ENCODE measurements around the gene RRP12.
"Not testable (repeated sequence)": the region's sequence is repeated elsewhere in the genome, so short reads cannot be mapped to it uniquely, and the experiment has no call there.

Gene RRP12

DNA sequence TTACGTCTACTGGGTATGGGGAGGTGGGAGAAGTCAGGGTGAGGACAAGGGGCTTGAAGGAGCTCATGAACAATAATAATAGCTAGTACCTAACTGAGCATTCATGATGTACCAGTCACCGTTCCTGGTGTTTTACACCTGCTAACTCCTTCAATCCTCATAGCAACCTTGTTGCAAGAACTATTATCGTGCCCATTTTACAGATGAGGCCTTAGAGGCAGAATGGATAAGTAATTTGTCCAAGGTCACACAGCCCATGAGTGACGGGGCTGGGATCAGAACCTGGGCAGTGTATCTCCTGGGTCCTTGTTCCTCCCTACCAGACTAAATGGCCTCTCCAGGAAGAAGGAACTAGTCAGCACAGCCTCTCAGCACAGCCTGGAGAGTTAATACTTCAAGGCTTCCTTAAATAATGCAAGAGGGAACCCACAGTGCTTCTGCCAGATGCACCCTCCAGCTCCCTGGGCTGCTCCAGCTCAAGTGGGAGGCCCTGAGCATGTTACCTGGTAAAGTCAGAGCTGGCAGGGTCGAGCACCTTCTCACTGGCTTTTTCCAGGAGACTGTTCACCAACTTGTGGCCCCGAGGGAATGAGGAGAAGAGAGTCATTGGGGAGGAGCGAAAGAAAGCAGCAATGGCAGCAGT lies 28.8 kb downstream of the RRP12 start:
- in situ Hi-C loops (cut with HindIII; ENCODE audit: low sequenced_read_pairs) = no loop called here

DNA sequence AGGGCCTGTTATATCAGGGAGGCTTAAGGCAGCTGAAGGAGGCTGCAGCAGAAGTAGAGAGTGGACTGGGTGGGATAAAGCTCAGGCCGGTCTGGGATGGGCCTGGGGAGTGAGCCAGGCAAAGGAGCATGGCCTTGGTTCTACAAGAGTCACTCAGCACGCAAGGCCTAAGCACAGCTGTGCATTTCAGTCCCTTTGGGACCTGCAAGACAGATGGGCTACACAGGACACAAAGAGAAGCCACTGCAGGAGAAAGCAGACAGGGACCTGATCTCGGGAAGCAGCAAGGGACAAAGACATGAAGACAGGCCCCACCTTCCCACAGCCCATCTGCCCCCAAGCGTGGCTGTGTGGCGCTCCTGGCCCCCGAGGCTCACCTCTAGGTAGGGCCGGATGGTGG lies 29.4 kb downstream of the RRP12 start:
- in situ Hi-C loops (cut with HindIII; ENCODE audit: low sequenced_read_pairs) = no loop called here

DNA sequence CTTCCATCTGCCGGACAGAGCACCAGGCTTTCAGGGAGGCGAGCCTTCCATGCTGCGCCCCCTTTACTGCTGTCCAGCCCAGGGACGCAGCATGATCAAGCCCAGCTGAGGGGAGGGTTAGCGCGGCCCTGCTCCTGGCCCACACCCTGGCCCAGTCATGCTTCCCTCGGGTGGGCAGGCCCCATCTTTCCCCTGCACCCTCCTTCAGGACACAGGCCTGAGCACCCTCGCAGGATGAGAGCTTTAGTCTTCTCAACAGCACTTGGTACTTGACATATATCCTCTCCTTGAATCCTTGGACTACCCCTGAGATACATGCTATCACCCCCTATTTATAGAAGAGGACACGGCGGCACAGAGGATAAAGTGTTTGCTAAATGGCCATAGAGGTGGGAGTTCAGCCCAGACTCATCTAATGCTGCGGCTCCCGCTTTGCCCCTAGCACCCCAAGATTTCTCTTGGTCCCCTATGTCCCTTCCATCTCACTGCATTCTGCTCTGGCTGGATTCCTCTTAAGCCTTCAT lies 34.0 kb downstream of the RRP12 start:
- in situ Hi-C loops (cut with HindIII; ENCODE audit: low sequenced_read_pairs) = no loop called here

DNA sequence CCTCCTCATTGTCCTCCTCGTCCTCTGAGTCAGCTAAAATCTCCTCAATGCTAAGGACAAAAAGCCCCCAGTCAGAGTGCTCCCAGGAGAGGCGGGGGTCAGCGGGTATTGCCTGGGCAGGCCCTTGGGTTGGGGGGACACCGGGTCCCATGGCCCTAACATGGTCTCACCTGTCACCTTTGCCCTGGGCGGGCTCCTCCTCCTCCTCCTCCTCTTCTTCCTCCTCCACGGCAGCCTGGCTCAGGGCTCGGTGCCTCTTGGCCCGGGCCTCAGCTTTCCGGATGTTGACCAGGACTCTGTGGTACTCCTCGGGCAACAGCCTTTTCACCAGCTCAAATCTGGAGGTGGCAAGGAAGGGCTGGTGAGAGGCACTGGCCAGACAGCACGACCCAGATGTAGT lies 34.6 kb downstream of the RRP12 start:
- in situ Hi-C loops (cut with HindIII; ENCODE audit: low sequenced_read_pairs) = no loop called here

DNA sequence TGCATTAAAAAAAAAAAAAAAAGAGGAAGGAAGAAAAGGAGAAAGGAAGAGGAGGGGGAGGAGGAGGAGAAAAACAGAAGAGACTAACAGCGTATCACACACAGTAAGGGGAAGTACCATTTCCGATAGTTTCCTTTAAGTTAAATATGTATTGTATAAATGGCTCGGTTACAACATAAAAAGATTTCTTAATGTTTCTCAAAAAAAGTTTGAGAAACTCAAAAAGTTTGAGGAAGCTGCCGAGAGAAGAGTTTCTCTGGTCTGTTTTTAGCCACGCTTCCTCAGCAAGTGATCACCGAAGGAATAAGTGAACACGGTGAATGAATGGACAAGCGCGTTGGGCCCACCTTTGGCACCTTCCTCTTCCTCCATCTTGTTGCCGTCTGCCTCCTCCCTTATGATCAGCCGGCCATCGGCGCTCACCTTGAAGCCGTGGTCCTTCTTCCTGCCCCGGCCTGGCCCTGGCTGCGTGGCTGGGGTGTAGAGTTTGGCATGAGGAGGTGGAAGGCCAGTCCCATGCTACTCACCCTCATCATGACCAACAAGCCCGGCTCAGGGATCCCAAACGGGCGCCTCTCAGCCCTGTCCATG lies 35.3 kb downstream of the RRP12 start:
- in situ Hi-C loops (cut with HindIII; ENCODE audit: low sequenced_read_pairs) = no loop called here

DNA sequence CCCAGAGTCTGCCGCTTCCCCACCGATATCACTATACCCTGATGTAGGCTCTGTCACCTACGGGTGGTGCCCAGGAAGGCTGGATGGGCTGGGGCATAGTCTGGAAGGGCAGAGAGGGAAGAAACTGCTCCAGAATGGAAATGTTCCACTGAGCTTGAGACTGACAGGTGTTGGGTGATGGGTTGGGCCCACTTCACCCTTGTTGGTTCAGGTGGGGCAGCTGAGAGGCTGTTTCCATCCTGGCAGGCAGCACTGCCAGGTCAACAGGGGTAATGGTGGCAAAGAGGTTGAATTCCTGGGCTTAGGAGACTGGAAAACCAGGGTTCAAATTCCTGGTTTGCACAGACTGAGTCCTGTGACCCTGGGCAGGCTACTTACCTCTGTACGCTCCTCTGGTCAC lies 38.1 kb downstream of the RRP12 start:
- in situ Hi-C loops (cut with HindIII; ENCODE audit: low sequenced_read_pairs) = no loop called here

DNA sequence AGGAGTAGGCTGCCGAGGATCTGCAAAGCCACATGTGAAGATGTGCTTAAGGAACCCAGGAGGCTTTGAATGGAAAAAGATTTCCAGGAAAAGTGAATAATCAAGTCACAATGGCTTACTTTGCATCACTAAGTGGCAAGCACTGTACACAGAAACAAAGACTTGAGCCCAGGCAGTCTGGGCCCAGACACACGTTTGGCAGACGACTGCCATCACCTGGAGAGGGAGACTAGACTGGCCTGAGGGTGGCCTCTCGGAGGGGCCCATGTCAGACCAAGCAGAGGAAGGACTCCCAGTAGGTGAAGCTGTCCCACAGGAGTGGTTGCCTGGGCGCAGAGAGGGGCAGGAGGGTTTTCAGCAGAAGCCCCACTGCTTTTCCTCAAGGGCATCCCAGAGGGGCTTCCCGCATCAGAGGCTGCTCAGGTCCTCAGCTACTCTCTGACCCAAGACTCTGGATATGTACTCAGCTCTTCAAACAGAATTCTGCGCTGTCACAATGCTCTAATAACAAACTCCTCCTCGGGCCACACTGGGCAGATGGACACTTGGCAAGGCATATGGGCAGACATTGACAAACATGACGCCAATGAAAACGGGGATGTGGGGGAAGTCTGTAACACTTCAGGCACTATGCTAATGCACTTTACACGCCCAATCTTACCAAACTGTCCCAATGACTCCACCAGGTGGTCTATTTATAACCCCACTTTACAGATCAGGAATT lies 38.7 kb downstream of the RRP12 start:
- in situ Hi-C loops (cut with HindIII; ENCODE audit: low sequenced_read_pairs) = no loop called here

DNA sequence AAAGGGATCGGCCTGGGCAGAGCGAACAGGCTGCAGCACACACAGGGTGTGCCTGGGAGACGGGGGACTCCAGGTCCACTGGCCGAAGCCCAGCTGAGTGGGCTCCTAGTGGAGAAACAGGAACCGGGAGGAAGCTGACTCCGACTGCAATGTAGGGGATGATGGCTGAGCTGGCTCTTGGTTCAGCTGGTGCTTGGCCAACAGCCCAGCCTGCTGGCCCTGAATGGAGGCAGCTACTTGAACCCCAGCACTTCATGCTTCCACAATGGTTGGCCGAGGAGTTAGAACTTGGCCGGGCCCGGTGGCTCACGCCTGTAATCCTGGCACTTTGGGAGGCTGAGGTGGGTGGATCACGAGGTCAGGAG lies 39.6 kb downstream of the RRP12 start:
- in situ Hi-C loops (cut with HindIII; ENCODE audit: low sequenced_read_pairs) = no loop called here

DNA sequence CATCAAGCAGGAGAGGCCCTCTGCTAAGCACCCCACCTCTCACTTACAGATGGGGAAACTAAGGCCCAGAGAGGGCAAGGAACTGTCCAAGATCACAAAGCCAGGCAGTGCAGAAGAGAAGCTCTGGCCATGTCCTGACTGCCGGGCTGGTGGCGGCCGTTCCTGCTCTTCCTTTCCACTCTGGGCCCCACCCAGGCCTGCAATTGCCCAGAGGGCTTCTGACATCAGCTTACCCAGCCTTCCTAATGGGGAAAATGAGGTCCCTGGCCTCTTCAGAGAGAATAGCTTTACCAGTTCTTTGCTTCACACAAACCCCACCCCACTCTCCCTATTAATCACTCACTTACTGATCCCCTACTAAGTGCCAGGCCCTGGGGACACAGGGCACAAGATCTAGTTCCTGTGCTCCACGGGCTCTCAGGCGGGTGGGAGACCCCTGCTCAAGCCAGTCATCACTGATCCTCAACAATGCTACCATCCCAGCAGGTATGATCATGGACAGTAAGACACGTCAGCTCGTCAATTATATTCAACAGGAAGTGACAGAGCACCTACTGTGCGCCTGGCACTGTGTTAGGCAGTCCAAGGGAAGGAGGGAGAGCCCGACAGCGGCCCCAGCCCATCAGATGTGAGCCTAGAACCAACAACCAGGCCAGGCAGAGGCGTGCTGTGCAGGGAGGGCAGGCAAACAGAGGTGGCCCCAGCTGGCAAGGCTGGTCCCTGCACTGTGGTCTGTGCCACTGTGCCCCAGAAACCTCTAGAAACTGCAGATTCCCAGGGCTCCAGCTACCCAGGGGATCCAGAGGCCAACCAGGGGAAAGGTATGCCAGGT lies 40.2 kb downstream of the RRP12 start:
- in situ Hi-C loops (cut with HindIII; ENCODE audit: low sequenced_read_pairs) = no loop called here

DNA sequence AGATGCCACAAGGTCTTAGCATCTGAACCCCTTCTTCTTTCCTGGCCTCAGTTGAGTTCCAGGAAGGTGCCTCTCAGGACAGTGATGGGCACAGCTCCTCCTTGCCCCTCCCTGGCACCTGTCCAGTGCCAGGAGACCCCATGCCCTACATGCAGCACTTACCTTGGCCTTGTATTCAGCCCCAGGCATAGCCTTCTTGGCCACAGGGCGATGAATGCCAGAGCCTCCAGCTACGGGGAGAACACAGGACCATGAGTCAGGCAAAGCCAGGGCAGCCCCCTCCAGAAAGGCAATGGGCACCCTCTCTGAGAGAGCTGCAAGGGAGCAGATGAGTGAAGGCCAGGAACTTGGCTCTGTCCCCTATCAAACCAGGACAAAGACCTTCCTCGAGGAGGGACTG lies 42.4 kb downstream of the RRP12 start:
- in situ Hi-C loops (cut with HindIII; ENCODE audit: low sequenced_read_pairs) = no loop called here

DNA sequence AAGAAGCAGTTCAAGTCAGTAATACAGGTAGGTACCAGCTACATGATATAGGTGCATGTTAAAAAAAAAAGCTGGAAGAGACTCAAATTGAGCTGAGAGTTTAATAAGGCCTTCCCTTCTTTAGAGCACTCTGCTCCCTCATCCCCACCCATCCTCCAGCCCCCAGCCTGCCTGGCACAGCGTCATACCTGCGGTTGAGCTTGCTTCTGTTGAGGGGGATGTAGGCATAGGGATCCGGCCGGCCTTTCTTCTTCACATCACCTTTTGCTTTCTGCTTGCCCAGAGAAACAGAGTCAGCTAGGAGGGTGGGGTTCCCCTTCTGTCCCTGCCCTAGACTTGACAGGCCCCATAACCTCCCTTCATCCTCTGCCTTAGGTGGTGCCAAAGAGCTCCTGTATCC lies 42.8 kb downstream of the RRP12 start:
- in situ Hi-C loops (cut with HindIII; ENCODE audit: low sequenced_read_pairs) = no loop called here

DNA sequence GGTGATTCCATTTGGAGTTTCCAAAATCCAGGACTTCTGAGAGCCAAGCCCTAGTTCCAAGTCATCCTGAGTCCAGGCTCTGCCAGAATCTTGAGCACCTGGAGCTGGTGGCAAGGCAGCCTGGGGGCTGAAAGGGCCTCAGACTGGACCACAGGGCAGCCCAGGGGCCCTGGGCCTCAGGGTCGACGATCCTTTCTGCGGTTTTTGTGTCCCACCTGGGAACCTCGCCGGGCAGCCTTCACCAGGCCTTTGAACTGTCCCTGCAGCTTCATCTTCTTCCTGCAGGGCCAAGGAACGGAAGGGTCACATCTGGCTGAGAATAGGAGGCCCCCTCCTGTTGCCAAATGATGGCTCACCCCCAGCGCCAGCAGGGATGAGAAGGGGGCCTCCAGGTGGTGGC lies 44.2 kb downstream of the RRP12 start:
- in situ Hi-C loops (cut with HindIII; ENCODE audit: low sequenced_read_pairs) = no loop called here

DNA sequence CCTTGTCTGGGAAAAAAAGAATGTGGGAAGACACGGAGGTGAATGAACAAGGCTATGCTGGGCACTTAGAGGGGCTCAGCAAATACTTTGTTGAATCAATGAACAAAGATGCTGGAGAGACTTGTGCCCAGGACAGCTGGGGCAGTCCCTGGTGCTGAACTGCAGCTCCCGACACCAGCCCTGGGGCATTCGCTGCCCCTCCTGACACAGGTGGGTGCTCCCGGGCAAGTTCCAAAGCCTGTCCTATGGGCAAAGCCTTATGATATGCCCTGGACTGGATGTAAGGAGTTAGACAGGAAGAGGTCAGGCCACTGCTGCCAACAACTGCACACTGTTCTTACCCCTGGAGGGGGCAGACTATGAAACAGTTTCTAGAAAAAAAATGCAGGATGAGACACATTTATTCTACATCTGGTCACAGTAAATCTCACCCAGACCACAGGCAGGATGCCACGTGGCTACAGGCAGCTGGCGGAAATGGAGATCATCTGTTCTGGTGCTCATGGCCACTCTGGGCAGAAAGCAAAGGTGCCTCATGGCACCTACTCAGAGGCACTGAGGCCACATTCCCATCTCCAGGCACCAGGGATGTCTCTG lies 44.7 kb downstream of the RRP12 start:
- in situ Hi-C loops (cut with HindIII; ENCODE audit: low sequenced_read_pairs) = no loop called here

DNA sequence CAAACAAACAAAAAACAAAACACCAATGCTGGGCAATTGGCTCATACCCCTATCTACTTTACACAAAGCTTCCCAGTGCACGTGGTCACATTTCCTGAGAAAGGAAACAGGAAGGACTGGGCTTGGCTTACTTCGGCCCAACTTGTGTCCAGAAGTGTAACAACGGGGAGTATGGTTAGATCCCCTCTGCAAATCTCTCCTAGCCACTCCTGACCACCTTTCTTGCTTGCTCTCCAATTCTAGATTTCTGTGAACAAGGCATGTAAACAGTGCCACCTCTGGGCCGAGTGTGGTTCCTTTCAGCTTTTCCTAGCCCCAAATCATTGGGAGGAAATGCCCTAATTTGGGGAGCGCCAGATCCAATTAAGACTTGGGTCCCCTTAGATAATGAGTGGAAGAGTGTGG lies 45.6 kb downstream of the RRP12 start:
- in situ Hi-C loops (cut with HindIII; ENCODE audit: low sequenced_read_pairs) = no loop called here

DNA sequence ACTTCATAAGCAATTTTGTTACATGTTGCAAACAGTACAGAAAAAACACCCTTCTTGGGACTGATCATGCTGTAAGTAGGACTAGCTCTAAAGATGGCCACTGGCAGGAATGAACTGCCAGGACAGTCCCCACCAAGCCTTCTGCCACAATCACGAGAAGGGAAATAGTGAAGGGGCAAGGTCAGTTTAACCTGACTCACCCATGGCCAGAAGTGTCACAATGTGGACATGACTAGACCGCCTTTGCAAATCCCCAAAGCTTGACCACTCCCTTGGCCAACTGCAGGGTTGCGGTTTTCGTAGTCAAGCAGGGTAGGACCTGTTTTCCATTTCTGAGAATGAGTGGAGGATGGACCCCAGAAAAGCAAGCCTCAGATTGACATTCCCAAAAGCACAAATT lies 47.2 kb downstream of the RRP12 start:
- in situ Hi-C loops (cut with HindIII; ENCODE audit: low sequenced_read_pairs) = no loop called here

DNA sequence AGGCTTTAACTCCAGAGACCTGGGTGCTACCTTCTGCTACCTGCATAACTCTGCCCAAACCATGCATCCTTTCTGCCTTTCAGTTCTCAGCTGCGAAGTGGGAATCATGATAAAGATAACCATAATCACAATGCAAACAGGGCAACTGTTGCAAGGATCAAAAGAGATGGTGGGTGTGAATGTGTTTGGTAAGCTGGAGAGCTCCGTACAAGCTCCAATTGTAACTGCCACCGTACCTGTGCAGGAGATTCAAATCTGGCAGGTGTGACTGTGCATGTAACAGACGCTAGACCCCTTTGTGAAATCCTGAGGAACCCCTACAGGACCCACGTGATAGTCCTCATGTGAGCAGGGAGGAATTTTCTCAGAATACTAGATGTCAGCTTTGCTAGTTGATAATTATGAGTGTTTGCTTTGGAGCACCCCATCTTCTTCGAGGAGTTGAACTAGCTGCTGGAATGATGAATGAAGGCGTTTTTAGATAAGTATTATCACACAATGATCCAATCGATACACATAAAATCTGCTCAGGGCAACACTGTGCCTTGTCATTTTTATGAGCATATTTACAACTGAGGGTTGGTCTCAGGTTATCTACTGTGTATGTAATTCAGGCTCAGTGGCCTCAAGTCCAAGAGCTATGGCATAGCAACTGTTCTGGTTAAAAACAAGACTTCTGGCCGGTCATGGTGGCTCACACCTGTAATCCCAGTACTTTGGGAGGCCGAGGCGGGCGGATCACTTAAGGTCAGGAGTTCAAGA lies 51.2 kb downstream of the RRP12 start:
- in situ Hi-C loops (cut with HindIII; ENCODE audit: low sequenced_read_pairs) = no loop called here

DNA sequence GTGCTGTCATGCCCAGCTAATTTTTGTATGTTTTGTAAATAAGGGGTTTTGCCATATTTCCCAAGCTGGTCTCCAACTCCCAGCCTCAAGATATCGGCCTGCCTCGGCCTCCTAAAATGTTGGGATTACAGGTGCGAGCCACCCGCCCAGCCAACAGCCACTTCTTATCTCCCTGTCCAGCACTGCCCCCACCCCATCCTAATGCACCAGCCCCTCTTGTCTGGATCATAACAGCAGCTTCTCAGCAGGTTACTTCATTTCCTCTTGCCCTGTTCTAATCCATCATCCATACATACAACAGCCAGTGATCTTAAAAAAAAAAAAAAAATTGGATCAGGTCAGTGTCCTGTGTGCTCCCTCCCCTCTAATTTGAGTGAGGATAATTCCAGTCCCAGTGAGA lies 53.8 kb downstream of the RRP12 start:
- in situ Hi-C loops (cut with HindIII; ENCODE audit: low sequenced_read_pairs) = no loop called here

DNA sequence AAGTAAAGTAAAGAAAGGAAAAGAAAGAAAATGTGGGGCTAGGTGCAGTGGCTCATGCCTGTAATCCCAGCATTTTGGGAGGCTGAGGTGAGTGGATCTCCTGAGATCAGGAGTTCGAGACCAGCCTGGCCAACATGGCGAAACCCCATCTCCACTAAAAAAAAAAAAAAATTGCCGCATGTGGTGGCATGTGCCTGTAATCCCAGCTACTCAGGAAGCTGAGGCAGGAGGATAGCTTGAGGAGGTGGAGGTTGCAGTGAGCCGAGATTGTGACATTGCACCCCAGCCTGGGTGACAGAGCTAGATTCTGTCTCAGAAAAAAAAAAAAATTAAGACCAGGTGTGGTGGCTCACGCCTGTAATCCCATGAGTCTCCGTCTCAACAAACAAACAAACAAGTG lies 57.5 kb downstream of the RRP12 start:
- in situ Hi-C loops (cut with HindIII; ENCODE audit: low sequenced_read_pairs) = not testable (repeated sequence)

DNA sequence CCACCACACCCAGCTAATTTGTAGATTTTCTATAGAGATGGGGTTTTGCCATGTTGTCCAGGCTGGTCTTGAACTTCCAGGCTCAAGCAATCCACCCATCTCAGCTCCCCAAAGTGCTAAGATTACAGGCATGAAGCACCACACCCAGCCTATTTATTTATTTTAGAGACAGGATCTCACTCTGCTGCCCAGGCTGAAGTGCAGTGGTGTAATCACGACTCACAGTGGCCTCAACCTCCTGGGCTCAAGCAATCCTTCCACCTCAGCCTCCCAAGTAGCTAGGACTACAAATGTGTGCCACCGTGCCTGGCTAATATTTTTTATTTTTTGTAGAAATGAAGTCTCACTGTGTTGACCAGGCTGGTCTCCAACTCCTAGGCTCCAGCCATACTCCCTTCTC lies 59.7 kb downstream of the RRP12 start:
- in situ Hi-C loops (cut with HindIII; ENCODE audit: low sequenced_read_pairs) = no loop called here

DNA sequence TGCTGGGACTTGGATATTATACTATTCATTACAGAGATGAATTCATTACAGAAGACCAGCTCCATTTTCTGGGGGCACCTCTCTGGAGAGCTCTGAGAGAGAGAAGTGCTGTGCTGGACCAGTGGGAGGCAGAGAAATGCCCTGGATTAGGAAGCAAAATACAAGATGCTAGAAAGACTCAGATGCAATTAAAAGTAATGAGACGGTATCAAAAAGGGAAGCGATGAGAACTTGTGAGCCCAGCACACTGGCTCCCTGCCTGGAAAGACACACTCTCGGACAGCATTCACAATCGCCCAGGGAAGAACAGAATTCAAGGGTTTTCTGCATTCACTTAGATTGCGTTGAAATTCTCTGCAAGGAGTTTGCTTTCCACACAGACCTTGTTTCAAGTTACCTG lies 63.1 kb downstream of the RRP12 start:
- in situ Hi-C loops (cut with HindIII; ENCODE audit: low sequenced_read_pairs) = no loop called here
